DOHH2 (cell line): Measurements from ENCODE around the gene GIPC3.

ENCODE experiments used
- CTCF ChIP-seq: fragments of 200-600 bp; sonication (generic); IDR thresholded peaks from one replicate; pipeline ENCODE4 v1.5.1; 2014; ENCODE audit warnings: antibody characterized with exemption, mild to moderate bottlenecking, low read depth, low read length; ENCODE audit not compliant: poor library complexity, severe bottlenecking
- EZH2phosphoT487 ChIP-seq: fragments of 200-600 bp; sonication (generic); IDR thresholded peaks from 2 replicates; pipeline ENCODE4 v1.6.1; 2017; ENCODE audit warnings: borderline replicate concordance, mild to moderate bottlenecking, antibody characterized with exemption, low read length, moderate library complexity, mixed read lengths

- TF ChIP-seq CTCF = no peak
- no peak for TF ChIP-seq EZH2phosphoT487
Measured at GRCh38 chr19:3595521-3596061, 10.3 kb downstream of the GIPC3 start.
